ENCODE data around the gene GPR37L1. TPM values are rescaled to one million over a fixed set of nuclear protein-coding genes. Genes with fewer than 3 reads are reported as not detected.

GPR37L1 gene
- total RNA-seq, 2 experiments from 2014 or later, result not detected

DNA sequence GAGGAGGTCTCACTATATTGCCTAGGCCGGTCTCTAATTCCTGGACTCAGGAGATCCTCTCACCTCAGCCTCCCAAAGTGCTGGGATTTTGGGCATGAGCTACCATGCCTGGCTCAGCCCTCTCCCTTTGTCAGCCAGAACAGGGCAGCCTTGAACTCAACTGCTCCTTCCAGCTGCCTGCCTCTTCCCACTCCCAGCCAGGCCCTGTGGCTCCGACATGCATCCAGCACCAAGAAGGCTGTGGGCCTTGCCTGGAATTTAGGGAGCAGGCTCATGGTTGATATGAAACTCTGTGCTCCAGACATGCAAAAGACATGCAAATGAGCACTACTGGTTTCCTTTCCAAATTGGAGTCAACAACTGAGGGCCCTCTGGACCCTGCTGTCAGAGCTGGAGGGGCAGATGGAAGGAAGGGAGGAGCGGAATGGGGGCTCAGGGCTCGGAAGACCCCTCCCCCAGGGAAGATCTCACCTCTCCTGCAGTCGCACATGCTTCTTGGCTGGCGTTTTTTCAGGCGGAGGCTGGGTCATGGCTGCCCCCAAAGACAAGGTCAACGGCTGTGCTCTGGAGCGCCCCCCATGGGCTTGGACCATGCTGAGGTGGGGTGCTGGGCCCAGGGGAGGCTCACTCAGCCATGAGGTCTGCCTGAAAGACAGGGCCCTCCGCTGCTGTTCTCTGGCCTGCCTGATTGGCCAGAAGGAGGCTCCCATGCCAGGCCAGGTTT lies 36.3 kb downstream of the GPR37L1 start:
- CTCF ChIA-PET, result interaction anchor here (0.9 to 1.9 kb wide), 7 partner anchors 7 to 263 kb away, joined by 3 to 13 read pairs (median 3); partner anchors contain the start of gene LGR6
- H3K9me3 Mint-ChIP-seq (ENCODE audit: low read depth), result no peaks in the 10 kb centered on the region
- DNase-seq (peak; percentile 70), ATAC-seq (peak; percentile 16)
- no peaks in the 10 kb centered on the region for H3K27me3 Mint-ChIP-seq
- H3K27ac Mint-ChIP-seq, result peak overlapping the region; percentile 99
- POLR2A ChIA-PET, result no interaction called here
- intact Hi-C loops (cut with DNase I, micrococcal nuclease), result loop anchor here in 1 of 2 experiments (1.0 kb wide), 1 partner anchor 183 kb away; no protein-coding TSS in a partner anchor
- peaks cover 58% of the 10 kb centered on the region for H3K36me3 Mint-ChIP-seq (ENCODE audit: low read depth)
- peak overlapping the region; percentile 97 for H3K4me3 Mint-ChIP-seq
- peaks cover 76% of the 10 kb centered on the region for H3K4me1 Mint-ChIP-seq

DNA sequence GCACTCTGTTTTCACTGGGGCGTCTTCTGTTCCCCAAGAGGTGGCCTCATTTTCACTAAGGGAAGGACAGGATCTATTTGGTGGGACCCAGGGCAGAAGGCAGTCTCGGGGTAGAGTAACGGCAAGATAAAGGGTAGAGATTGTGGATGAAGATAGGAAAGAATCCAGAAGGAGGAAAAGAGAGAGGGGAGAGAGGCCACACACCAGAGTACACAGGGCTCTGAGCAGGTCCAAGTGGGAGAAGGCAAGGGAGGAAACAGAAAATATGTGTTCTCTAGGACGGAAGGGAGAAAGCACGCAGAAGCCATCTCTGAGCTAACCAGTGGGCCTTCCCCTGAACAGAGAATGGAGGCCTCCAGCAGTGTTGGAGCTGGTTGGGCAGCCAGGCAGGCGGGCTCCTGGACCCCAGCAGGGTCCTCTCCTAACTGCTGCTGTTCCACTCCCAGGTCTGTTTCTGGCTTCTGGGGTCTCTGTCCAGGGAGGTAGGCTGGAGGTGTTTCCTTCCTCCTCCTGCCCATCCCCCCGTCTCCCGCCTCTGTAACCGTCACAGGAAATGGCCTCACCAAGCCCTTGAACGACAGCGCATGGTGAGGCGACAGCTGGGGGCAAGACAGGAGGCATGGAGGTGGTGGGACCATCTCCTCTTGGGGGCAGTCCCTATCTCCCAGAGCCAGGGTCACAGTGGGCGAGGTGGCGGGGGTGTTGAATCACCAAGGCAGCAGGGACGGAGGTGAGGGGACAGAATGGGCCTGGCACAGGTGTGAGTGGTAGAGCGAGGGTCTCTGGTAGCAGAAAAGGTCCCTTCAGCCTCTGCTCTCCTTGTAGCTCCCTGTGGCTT lies 37.0 kb downstream of the GPR37L1 start:
- CTCF ChIA-PET, result interaction anchor here (0.9 to 2.5 kb wide), 17 partner anchors 8 to 848 kb away, joined by 3 to 13 read pairs (median 5); partner anchors contain the start of genes LGR6 and TMEM183A
- H3K4me1 Mint-ChIP-seq, result peaks cover 81% of the 10 kb centered on the region
- H3K27me3 Mint-ChIP-seq, result no peaks in the 10 kb centered on the region
- DNase-seq (peak; percentile 86), ATAC-seq (peak; percentile 42)
- POLR2A ChIA-PET, result interaction anchor here (1.0 to 1.2 kb wide), 2 partner anchors 17 to 182 kb away, joined by 3 to 5 read pairs; partner anchors contain the start of gene UBE2T
- peaks cover 51% of the 10 kb centered on the region for H3K36me3 Mint-ChIP-seq (ENCODE audit: low read depth)
- H3K9me3 Mint-ChIP-seq (ENCODE audit: low read depth), result no peaks in the 10 kb centered on the region
- intact Hi-C loops (cut with DNase I, micrococcal nuclease), result loop anchor here (1.0 to 10.0 kb wide), 11 partner anchors 14 to 845 kb away; partner anchors contain the start of genes ARL8A (in 1 of the 2), CYB5R1 (in 1 of the 2), IPO9 (in 1 of the 2) and RABIF (in 1 of the 2)
- peak overlapping the region; percentile 97 for H3K4me3 Mint-ChIP-seq
- H3K27ac Mint-ChIP-seq, result peak overlapping the region; percentile 99

DNA sequence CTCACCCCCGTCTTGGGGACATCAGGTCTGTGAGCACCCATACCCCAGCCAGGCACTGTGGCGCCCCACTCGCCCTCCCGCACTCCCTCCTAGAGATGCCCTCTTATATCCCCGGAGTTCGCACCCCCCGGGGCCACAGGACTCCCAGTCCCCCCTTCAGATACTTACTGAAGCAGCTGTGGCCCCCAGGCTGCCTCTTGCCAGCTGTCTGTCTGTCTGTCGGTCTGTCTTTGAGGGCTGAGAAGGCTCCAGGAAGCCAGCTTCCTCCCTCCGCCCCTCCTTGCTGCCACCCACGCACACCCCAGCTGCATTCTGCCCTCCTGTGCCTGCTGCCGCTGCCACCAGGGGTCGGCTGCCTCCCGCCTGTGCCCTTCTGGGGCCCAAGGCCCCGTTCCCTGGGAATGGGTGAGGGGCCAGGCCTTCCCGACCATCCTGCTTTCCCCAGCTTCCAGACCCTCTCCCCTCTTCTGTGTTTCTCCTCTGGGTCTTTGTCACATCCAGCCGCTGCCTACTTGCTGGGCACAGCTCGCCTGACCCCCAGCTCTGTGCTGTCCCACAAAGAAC lies 37.7 kb downstream of the GPR37L1 start, which contains the start of gene PTPN7:
TSS of gene PTPN7 (minus strand) at position 226 of the 564 bp plus-strand sequence. CDS start 1,200 bp downstream, outside the sequence.
- peaks cover 45% of the 10 kb centered on the region for H3K36me3 Mint-ChIP-seq (ENCODE audit: low read depth)
- ChIA-PET CTCF (interaction anchor here (0.7 to 2.5 kb wide), 18 partner anchors 9 to 847 kb away, joined by 3 to 13 read pairs (median 4); partner anchors contain the start of genes LGR6, TMEM183A and UBE2T), POLR2A (interaction anchor here (0.7 to 1.2 kb wide), 3 partner anchors 15 to 181 kb away, joined by 3 to 5 read pairs (median 3); partner anchors contain the start of gene UBE2T)
- intact Hi-C loops (cut with DNase I, micrococcal nuclease), result loop anchor here (1.0 to 10.0 kb wide), 10 partner anchors 15 to 844 kb away; partner anchors contain the start of genes ARL8A (in 1 of the 2), CYB5R1 (in 1 of the 2), IPO9 (in 1 of the 2) and RABIF (in 1 of the 2)
- no peaks in the 10 kb centered on the region for H3K27me3 Mint-ChIP-seq
- DNase-seq (peak; percentile 98), ATAC-seq (peak; percentile 69)
- H3K27ac Mint-ChIP-seq, result peak within 1 kb of the TSS; percentile 99
- peak within 1 kb of the TSS; percentile 97 for H3K4me3 Mint-ChIP-seq
- H3K9me3 Mint-ChIP-seq (ENCODE audit: low read depth), result no peaks in the 10 kb centered on the region
- H3K4me1 Mint-ChIP-seq, result peaks cover 80% of the 10 kb centered on the region

DNA sequence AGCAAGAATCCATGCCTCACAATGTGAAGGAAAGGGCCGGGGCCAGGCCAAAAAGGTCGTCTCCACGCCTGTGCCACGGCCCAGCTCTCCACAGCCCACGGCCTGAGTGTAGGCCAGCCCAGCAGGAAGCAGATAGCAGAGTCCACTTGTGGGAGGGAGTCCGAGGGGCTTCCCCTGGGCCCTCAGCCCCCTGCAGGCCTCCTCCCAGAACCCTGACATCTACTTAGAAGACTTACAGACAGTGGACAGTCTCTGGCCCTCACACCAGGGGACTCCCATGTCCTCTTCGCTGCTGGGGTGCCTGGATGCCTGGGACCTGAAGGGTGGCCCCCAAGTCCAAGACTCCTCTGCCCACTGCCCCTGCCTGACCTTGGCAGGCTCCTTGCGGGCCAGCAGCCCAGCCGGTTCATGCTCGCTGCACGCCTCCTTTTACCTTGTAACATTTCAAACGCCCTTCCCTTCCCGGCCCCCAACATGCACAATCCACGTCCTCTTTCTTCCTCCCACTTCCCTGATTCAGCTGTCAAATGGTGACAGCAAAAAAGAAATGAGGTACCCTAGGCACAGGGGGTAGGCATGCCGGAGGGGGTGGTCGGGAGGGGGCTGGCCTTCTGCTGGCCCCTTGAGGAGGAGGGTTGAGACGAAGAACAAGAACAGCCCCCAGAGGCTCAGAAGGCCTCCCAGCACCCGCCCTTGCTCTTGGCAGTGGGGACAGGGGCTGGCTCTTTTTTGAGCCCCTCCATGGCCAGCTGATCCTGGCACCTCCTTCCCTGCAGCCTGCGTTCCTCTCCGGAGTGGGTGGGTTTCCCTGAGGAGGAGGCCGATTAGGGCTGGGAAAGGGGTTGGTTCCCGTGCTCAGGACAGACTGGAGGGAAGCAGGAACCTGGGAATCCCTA lies 38.7 kb downstream of the GPR37L1 start:
- H3K9me3 Mint-ChIP-seq (ENCODE audit: low read depth), result no peaks in the 10 kb centered on the region
- H3K4me1 Mint-ChIP-seq, result peaks cover 80% of the 10 kb centered on the region
- POLR2A ChIA-PET, result interaction anchor here (0.7 to 1.2 kb wide), 3 partner anchors 15 to 180 kb away, joined by 3 to 5 read pairs (median 3); partner anchors contain the start of gene UBE2T
- H3K27me3 Mint-ChIP-seq, result no peaks in the 10 kb centered on the region
- intact Hi-C loops (cut with DNase I, micrococcal nuclease), result loop anchor here in 1 of 2 experiments (2.0 to 10.0 kb wide), 4 partner anchors 23 to 843 kb away; partner anchors contain the start of genes CYB5R1 and TMEM183A
- ATAC-seq (no peak), DNase-seq (peak; percentile 26)
- peak overlapping the region; percentile 99 for H3K27ac Mint-ChIP-seq
- H3K4me3 Mint-ChIP-seq, result peak overlapping the region; percentile 97
- CTCF ChIA-PET, result interaction anchor here (0.9 to 2.5 kb wide), 11 partner anchors 9 to 266 kb away, joined by 3 to 13 read pairs (median 6); partner anchors contain the start of genes LGR6 and UBE2T
- H3K36me3 Mint-ChIP-seq (ENCODE audit: low read depth), result peaks cover 37% of the 10 kb centered on the region

DNA sequence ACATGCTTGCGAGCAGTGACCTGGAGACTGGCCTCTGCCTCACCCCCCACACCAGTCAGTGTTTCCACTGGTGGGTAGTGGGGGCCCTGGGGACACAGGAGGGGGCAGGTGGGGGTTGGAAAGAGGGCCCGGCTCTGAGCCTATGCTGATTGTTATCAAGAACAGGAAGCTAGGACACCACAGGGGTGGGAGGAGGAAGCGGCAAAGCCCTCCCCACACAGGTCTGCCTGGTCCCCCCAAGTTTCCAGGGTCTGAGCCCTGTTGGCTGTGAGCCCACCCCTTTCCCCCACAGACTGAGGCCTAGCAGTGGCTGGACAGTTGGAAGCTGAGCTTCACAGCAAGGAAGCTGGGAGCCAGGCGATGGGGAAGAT lies 39.3 kb downstream of the GPR37L1 start:
- Mint-ChIP-seq H3K36me3 (ENCODE audit: low read depth) (peaks cover 31% of the 10 kb centered on the region), H3K9me3 (ENCODE audit: low read depth) (no peaks in the 10 kb centered on the region), H3K27me3 (no peaks in the 10 kb centered on the region), H3K27ac (peak overlapping the region; percentile 99), H3K4me1 (peaks cover 78% of the 10 kb centered on the region), H3K4me3 (peak overlapping the region; percentile 97)
- peak; percentile 72 for DNase-seq
- ChIA-PET POLR2A (interaction anchor here (1.0 kb wide), 2 partner anchors 7 to 16 kb away, joined by 3 to 4 read pairs; no protein-coding TSS in a partner anchor), CTCF (interaction anchor here (0.5 to 2.5 kb wide), 4 partner anchors 8 to 1460 kb away, joined by 3 to 8 read pairs (median 4); partner anchors contain the start of gene LGR6)
- ATAC-seq, result peak; percentile 5
- intact Hi-C loops (cut with DNase I, micrococcal nuclease), result loop anchor here in 1 of 2 experiments (10.0 kb wide), 2 partner anchors 803 to 843 kb away; partner anchors contain the start of genes CYB5R1 and TMEM183A

DNA sequence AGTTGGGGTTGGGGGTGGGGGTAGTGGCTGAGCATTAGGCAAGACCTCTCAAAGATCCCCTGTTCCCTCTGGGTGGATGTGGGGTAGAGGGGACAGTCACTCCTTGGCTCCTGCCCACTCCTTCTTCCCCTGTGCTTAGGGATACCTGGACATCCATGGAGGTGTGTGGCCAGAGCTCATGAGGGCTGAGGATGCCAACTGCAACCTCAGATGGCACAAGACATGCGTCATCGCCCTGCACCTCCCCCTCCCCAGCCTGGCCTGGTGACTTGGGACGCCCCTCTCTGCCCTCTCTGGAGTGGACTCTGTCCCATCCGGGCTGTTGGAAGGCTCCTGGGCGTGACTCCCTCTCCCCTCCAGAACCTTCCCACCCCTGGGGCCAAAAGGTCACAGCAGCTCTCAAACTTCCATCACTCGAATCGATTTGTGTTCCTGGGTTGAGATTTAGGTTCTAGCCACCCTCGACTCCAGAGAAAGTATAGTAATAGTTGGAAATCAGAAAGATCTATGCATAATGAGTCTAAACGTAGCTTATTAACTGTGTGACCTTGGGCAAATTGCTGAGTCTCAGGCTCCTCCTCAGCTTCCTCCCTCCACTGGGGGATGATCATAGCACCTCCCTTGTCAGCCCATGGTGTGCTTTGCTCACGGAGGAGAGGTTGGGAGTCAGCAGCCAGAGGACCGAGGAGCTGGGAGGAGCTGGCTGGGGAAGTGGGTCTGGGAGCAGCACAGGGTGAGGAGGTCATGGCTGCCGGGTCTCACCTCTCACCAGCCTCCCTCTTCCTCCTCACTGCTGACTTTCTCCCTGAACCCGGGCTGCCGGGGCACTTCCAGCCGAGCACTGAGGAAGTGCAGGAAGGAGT lies 39.9 kb downstream of the GPR37L1 start:
- Mint-ChIP-seq H3K36me3 (ENCODE audit: low read depth) (peaks cover 26% of the 10 kb centered on the region), H3K4me3 (peak overlapping the region; percentile 97), H3K27me3 (no peaks in the 10 kb centered on the region), H3K4me1 (peaks cover 74% of the 10 kb centered on the region), H3K9me3 (ENCODE audit: low read depth) (no peaks in the 10 kb centered on the region), H3K27ac (peak overlapping the region; percentile 99)
- ChIA-PET CTCF (interaction anchor here (0.5 to 2.5 kb wide), 10 partner anchors 8 to 1459 kb away, joined by 3 to 8 read pairs (median 3); partner anchors contain the start of genes IPO9 and LGR6), POLR2A (interaction anchor here (1.0 kb wide), 2 partner anchors 8 to 16 kb away, joined by 3 to 4 read pairs; no protein-coding TSS in a partner anchor)
- peak; percentile 6 for ATAC-seq
- intact Hi-C loops (cut with DNase I, micrococcal nuclease), result loop anchor here in 1 of 2 experiments (10.0 kb wide), 2 partner anchors 802 to 842 kb away; partner anchors contain the start of genes CYB5R1 and TMEM183A
- DNase-seq, result peak; percentile 55

DNA sequence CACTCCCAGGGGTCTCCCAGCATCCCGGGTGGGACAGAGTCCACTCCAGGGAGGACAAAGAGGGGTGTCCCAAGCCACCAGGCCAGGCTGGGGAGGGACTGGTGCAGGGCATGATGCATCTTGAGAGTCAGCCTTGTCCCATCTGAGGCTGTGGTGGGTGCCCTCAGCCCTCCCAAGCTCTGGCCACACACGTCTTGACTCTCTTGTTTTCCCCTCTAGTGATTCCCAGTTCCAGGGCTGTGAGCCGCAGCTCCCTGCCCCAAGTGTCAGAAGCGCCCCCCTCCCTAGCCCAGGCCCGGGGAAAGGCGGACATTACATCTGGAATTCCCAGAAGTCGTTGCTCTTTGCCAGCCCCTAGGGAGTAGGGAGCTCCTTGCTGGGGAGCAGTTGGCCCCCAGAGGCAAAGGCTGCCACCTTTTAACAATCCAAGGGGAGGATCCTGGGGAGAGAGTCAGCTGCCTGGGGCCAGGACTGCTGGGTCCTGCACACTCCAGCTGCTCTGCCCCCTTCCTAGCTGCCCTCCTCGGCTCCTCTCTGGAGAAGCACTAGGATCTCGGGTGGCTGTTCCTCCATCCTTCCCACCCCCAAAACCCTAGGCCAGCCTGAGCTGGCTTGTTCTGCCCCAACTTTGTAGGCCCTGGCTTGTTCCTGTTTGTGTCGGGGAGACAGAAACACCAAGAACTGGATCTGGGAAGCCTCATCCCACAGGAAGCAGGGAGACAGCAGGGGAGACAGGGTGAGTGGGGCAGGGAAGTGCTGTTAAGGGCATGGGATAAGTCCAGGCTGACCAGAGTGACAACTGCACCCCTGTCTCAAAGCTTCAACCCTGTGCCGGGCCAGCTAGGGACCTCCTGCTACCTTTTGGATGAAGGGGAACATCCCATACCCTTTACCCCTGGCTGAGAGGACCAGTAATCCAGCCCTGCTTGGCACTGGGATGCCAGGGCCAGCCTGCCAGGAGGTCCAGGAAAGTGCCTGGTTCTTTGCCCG lies 40.9 kb downstream of the GPR37L1 start:
- Mint-ChIP-seq H3K27me3 (no peaks in the 10 kb centered on the region), H3K27ac (peak overlapping the region; percentile 99), H3K4me3 (peak overlapping the region; percentile 69), H3K9me3 (ENCODE audit: low read depth) (no peaks in the 10 kb centered on the region), H3K36me3 (ENCODE audit: low read depth) (peaks cover 19% of the 10 kb centered on the region), H3K4me1 (peaks cover 66% of the 10 kb centered on the region)
- ChIA-PET POLR2A (interaction anchor here (0.5 kb wide), 1 partner anchor 281 kb away, joined by 5 read pairs; no protein-coding TSS in a partner anchor), CTCF (interaction anchor here (0.5 to 2.3 kb wide), 9 partner anchors 9 to 716 kb away, joined by 3 to 6 read pairs (median 3); partner anchors contain the start of genes IPO9 and LGR6)
- intact Hi-C loops (cut with DNase I, micrococcal nuclease), result loop anchor here in 1 of 2 experiments (10.0 kb wide), 2 partner anchors 801 to 841 kb away; partner anchors contain the start of genes CYB5R1 and TMEM183A
- ATAC-seq (no peak), DNase-seq (no peak)
